ENCODE results near the gene PQBP1.

PQBP1 gene

GRCh38 chrX:48899078-48899410 is 1.3 kb downstream of the PQBP1 start:
- Histone ChIP-seq H3K9me3 (ENCODE audit: control insufficient read depth in 2 of 2, low read length in 2 of 2) (no peaks in the 10 kb centered on the region), H3K27me3 (ENCODE audit: control insufficient read depth in 2 of 2, insufficient read depth in 2 of 2, low read length in 2 of 2) (no peaks in the 10 kb centered on the region), H3K27ac (ENCODE audit: low read depth in 2 of 2, low read length in 2 of 2) (no peak overlapping the region), H3K9ac (ENCODE audit: low read depth in 1 of 2, low read length in 2 of 2) (no peak overlapping the region), H3K4me3 (ENCODE audit: low read length in 2 of 2) (no peak overlapping the region), H3K36me3 (ENCODE audit: control insufficient read depth in 2 of 2, insufficient read depth in 2 of 2, low read length in 2 of 2) (peaks cover 15 to 22% of the 10 kb centered on the region in 2 donors), H3K4me1 (ENCODE audit: control insufficient read depth in 2 of 2, insufficient read depth in 2 of 2, low read length in 2 of 2) (peaks cover 8 to 11% of the 10 kb centered on the region in 2 donors)

DNA sequence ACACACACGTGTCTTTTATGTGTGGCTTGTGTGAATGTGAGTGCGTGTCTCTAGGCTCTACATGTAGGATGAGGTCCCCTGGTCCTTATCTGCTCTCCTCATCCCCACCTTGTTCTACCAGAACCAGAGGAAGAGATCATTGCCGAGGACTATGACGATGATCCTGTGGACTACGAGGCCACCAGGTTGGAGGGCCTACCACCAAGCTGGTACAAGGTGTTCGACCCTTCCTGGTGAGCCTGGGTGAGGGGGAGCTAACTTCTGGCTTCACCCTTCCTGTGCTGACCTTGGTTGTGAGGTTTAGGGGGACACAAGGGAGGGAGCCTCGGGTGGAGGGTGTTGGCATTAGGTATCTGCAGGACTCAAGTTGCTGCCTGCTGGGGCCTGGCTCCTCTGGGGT is 3.3 kb downstream of the PQBP1 start:
- no peaks in the 10 kb centered on the region for H3K27me3 ChIP-seq (ENCODE audit: control insufficient read depth in 2 of 2, insufficient read depth in 2 of 2, low read length in 2 of 2)

DNA sequence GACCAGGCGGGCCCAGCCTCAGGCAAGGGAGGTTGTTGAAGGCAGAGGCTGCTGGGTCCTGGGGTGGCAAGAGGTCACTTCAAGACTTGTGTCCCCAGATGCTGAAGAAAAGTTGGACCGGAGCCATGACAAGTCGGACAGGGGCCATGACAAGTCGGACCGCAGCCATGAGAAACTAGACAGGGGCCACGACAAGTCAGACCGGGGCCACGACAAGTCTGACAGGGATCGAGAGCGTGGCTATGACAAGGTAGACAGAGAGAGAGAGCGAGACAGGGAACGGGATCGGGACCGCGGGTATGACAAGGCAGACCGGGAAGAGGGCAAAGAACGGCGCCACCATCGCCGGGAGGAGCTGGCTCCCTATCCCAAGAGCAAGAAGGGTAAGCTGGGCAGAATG is 4.4 kb downstream of the PQBP1 start:
- H3K9ac ChIP-seq (ENCODE audit: low read depth in 1 of 2, low read length in 2 of 2): no peak overlapping the region
- no peak overlapping the region for H3K4me3 ChIP-seq (ENCODE audit: low read length in 2 of 2)
- no peak overlapping the region for H3K27ac ChIP-seq (ENCODE audit: low read depth in 2 of 2, low read length in 2 of 2)
- H3K36me3 ChIP-seq (ENCODE audit: control insufficient read depth in 2 of 2, insufficient read depth in 2 of 2, low read length in 2 of 2): peaks cover 19 to 23% of the 10 kb centered on the region in 2 donors
- H3K4me1 ChIP-seq (ENCODE audit: control insufficient read depth in 2 of 2, insufficient read depth in 2 of 2, low read length in 2 of 2): peaks cover 4% of the 10 kb centered on the region in 2 donors
- H3K9me3 ChIP-seq (ENCODE audit: control insufficient read depth in 2 of 2, low read length in 2 of 2): no peaks in the 10 kb centered on the region
- no peaks in the 10 kb centered on the region for H3K27me3 ChIP-seq (ENCODE audit: control insufficient read depth in 2 of 2, insufficient read depth in 2 of 2, low read length in 2 of 2)

More for the DNA sequence above, 3.3 kb downstream of the PQBP1 start:
- Histone ChIP-seq H3K9ac (ENCODE audit: low read depth in 1 of 2, low read length in 2 of 2) (no peak overlapping the region), H3K4me1 (ENCODE audit: control insufficient read depth in 2 of 2, insufficient read depth in 2 of 2, low read length in 2 of 2) (peaks cover 8 to 11% of the 10 kb centered on the region in 2 donors), H3K36me3 (ENCODE audit: control insufficient read depth in 2 of 2, insufficient read depth in 2 of 2, low read length in 2 of 2) (peaks cover 19 to 23% of the 10 kb centered on the region in 2 donors), H3K4me3 (ENCODE audit: low read length in 2 of 2) (no peak overlapping the region), H3K9me3 (ENCODE audit: control insufficient read depth in 2 of 2, low read length in 2 of 2) (no peaks in the 10 kb centered on the region), H3K27ac (ENCODE audit: low read depth in 2 of 2, low read length in 2 of 2) (no peak overlapping the region)

GRCh38 chrX:48902776-48903175 is 5.0 kb downstream of the PQBP1 start:
- Histone ChIP-seq H3K9ac (ENCODE audit: low read depth in 1 of 2, low read length in 2 of 2) (no peak overlapping the region), H3K36me3 (ENCODE audit: control insufficient read depth in 2 of 2, insufficient read depth in 2 of 2, low read length in 2 of 2) (peaks cover 19 to 23% of the 10 kb centered on the region in 2 donors), H3K4me3 (ENCODE audit: low read length in 2 of 2) (no peak overlapping the region), H3K27me3 (ENCODE audit: control insufficient read depth in 2 of 2, insufficient read depth in 2 of 2, low read length in 2 of 2) (no peaks in the 10 kb centered on the region), H3K4me1 (ENCODE audit: control insufficient read depth in 2 of 2, insufficient read depth in 2 of 2, low read length in 2 of 2) (peaks cover 4% of the 10 kb centered on the region in 2 donors), H3K27ac (ENCODE audit: low read depth in 2 of 2, low read length in 2 of 2) (no peak overlapping the region), H3K9me3 (ENCODE audit: control insufficient read depth in 2 of 2, low read length in 2 of 2) (no peaks in the 10 kb centered on the region)

- Histone ChIP-seq H3K36me3 (ENCODE audit: control insufficient read depth in 2 of 2, insufficient read depth in 2 of 2, low read length in 2 of 2) (peaks cover 19 to 23% of the 10 kb centered on the region in 2 donors), H3K9me3 (ENCODE audit: control insufficient read depth in 2 of 2, low read length in 2 of 2) (no peaks in the 10 kb centered on the region), H3K27ac (ENCODE audit: low read depth in 2 of 2, low read length in 2 of 2) (no peak overlapping the region), H3K27me3 (ENCODE audit: control insufficient read depth in 2 of 2, insufficient read depth in 2 of 2, low read length in 2 of 2) (no peaks in the 10 kb centered on the region), H3K4me3 (ENCODE audit: low read length in 2 of 2) (no peak overlapping the region), H3K4me1 (ENCODE audit: control insufficient read depth in 2 of 2, insufficient read depth in 2 of 2, low read length in 2 of 2) (peaks cover 3 to 4% of the 10 kb centered on the region in 2 donors), H3K9ac (ENCODE audit: low read depth in 1 of 2, low read length in 2 of 2) (no peak overlapping the region)
These were observed 5.6 kb downstream of the PQBP1 start for GRCh38 chrX:48903290-48903689.

DNA sequence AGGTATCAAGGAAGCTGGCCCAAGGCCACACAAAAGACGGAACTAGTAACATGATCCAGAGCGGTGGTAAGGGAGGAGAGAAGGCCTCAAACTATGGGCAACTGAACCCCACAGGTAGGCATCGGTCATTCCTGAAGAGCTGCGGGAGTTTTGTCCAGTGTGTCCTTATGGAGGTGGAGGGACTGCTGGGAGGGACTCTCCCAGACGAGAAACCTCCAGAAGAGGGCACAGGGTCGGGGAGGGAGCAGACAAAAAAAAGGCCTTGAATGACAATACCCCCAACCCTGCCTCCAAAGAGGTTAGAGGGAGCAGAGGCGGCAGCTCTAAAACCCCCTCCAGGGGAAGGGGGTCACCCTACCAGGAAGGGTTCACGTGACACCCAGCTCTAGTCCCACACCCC is 6.5 kb downstream of the PQBP1 start:
- Histone ChIP-seq H3K27me3 (ENCODE audit: control insufficient read depth in 2 of 2, insufficient read depth in 2 of 2, low read length in 2 of 2) (no peaks in the 10 kb centered on the region), H3K4me1 (ENCODE audit: control insufficient read depth in 2 of 2, insufficient read depth in 2 of 2, low read length in 2 of 2) (peaks cover 0 to 2% of the 10 kb centered on the region in 2 donors), H3K27ac (ENCODE audit: low read depth in 2 of 2, low read length in 2 of 2) (no peak overlapping the region), H3K4me3 (ENCODE audit: low read length in 2 of 2) (no peak overlapping the region), H3K9ac (ENCODE audit: low read depth in 1 of 2, low read length in 2 of 2) (no peak overlapping the region), H3K9me3 (ENCODE audit: control insufficient read depth in 2 of 2, low read length in 2 of 2) (no peaks in the 10 kb centered on the region), H3K36me3 (ENCODE audit: control insufficient read depth in 2 of 2, insufficient read depth in 2 of 2, low read length in 2 of 2) (peaks cover 23 to 24% of the 10 kb centered on the region in 2 donors)

- no peaks in the 10 kb centered on the region for H3K9me3 ChIP-seq (ENCODE audit: control insufficient read depth in 2 of 2, low read length in 2 of 2)
- no peaks in the 10 kb centered on the region for H3K4me1 ChIP-seq (ENCODE audit: control insufficient read depth in 2 of 2, insufficient read depth in 2 of 2, low read length in 2 of 2)
- H3K9ac ChIP-seq (ENCODE audit: low read depth in 1 of 2, low read length in 2 of 2): no peak overlapping the region
- peaks cover 21 to 24% of the 10 kb centered on the region in 2 donors for H3K36me3 ChIP-seq (ENCODE audit: control insufficient read depth in 2 of 2, insufficient read depth in 2 of 2, low read length in 2 of 2)
- H3K27ac ChIP-seq (ENCODE audit: low read depth in 2 of 2, low read length in 2 of 2): no peak overlapping the region
- H3K27me3 ChIP-seq (ENCODE audit: control insufficient read depth in 2 of 2, insufficient read depth in 2 of 2, low read length in 2 of 2): no peaks in the 10 kb centered on the region
- no peak overlapping the region for H3K4me3 ChIP-seq (ENCODE audit: low read length in 2 of 2)
These were observed 6.9 kb downstream of the PQBP1 start for GRCh38 chrX:48904626-48905025.

DNA sequence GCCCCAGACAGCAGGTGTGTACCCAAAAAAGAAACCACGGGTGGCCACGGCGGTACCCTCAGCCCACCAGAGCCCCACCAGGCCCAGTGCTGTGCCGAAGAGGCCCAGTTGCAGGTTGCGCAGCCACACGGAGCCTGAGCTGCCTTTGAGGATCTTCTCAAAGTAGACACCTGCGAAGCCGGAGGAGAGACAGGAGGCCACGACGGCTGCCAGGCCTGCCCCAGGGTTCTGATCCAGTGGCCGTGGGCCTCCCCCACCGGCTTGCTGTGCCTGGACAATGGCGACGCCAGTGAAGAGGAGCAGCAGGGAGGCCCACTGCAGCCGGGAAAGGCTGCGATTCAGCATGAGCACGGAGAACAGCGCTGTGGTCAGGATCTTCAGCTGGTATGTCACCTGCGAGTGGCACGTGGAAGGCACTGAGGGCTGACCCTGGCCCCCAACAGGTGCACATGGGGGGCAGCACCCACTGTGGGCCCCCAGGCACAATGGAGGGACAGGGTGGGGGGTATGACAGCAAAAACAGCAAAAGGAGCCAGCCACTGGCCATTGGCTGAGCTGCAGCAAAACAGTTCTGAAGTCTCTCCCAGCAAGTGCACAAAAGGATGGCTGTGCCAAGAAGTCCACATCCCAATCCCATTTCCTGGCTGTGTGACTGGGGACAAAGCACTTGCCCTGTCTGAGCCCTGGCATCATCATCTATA is 7.5 kb downstream of the PQBP1 start:
- Histone ChIP-seq H3K9ac (ENCODE audit: low read depth in 1 of 2, low read length in 2 of 2) (no peak overlapping the region), H3K36me3 (ENCODE audit: control insufficient read depth in 2 of 2, insufficient read depth in 2 of 2, low read length in 2 of 2) (peaks cover 20 to 24% of the 10 kb centered on the region in 2 donors), H3K27me3 (ENCODE audit: control insufficient read depth in 2 of 2, insufficient read depth in 2 of 2, low read length in 2 of 2) (no peaks in the 10 kb centered on the region), H3K9me3 (ENCODE audit: control insufficient read depth in 2 of 2, low read length in 2 of 2) (no peaks in the 10 kb centered on the region), H3K4me3 (ENCODE audit: low read length in 2 of 2) (no peak overlapping the region), H3K27ac (ENCODE audit: low read depth in 2 of 2, low read length in 2 of 2) (no peak overlapping the region), H3K4me1 (ENCODE audit: control insufficient read depth in 2 of 2, insufficient read depth in 2 of 2, low read length in 2 of 2) (no peaks in the 10 kb centered on the region)

DNA sequence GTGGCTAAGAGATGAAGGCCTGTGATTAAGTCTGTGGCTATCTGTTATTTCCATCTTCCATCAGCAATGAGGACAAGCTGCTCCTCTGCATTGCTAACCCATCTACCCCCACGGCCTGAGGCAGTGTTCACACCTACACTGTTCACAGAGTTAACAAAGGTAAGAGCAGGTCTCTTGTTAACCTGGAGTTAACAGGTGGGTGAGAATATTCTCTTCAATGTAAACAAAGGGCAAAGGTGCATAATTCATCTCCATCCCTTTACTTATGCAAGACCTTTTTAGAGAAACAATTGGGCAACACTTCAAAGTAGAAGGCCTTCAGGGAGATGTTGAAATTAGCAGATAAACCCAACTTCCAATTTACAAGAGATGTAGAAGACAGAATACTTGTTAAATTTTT is 10.9 kb downstream of the PQBP1 start:
- Histone ChIP-seq H3K9ac (ENCODE audit: low read depth in 1 of 2, low read length in 2 of 2) (no peak overlapping the region), H3K9me3 (ENCODE audit: control insufficient read depth in 2 of 2, low read length in 2 of 2) (no peaks in the 10 kb centered on the region), H3K27me3 (ENCODE audit: control insufficient read depth in 2 of 2, insufficient read depth in 2 of 2, low read length in 2 of 2) (no peaks in the 10 kb centered on the region), H3K4me3 (ENCODE audit: low read length in 2 of 2) (no peak overlapping the region), H3K36me3 (ENCODE audit: control insufficient read depth in 2 of 2, insufficient read depth in 2 of 2, low read length in 2 of 2) (peaks cover 2 to 10% of the 10 kb centered on the region in 2 donors), H3K4me1 (ENCODE audit: control insufficient read depth in 2 of 2, insufficient read depth in 2 of 2, low read length in 2 of 2) (peaks cover 5 to 14% of the 10 kb centered on the region in 2 donors), H3K27ac (ENCODE audit: low read depth in 2 of 2, low read length in 2 of 2) (no peak overlapping the region)

- H3K9me3 ChIP-seq (ENCODE audit: control insufficient read depth in 2 of 2, low read length in 2 of 2): no peaks in the 10 kb centered on the region
- no peak overlapping the region for H3K9ac ChIP-seq (ENCODE audit: low read depth in 1 of 2, low read length in 2 of 2)
- H3K4me3 ChIP-seq (ENCODE audit: low read length in 2 of 2): no peak overlapping the region
- H3K27ac ChIP-seq (ENCODE audit: low read depth in 2 of 2, low read length in 2 of 2): no peak overlapping the region
- peaks cover 7 to 10% of the 10 kb centered on the region in 2 donors for H3K36me3 ChIP-seq (ENCODE audit: control insufficient read depth in 2 of 2, insufficient read depth in 2 of 2, low read length in 2 of 2)
- no peaks in the 10 kb centered on the region for H3K27me3 ChIP-seq (ENCODE audit: control insufficient read depth in 2 of 2, insufficient read depth in 2 of 2, low read length in 2 of 2)
- peaks cover 5 to 17% of the 10 kb centered on the region in 2 donors for H3K4me1 ChIP-seq (ENCODE audit: control insufficient read depth in 2 of 2, insufficient read depth in 2 of 2, low read length in 2 of 2)
These were observed 12.1 kb downstream of the PQBP1 start for GRCh38 chrX:48909703-48910294.
